AML-193 (cell line): ENCODE measurements around the gene BAX.

Experiments used
- DNase-seq, 2 experiments: peaks; one replicate each; lab custom pipeline; 2025; lab: John Stamatoyannopoulos, UW

Gene BAX

GRCh38 chr19:48962029-48962848, 7.6 kb downstream of the BAX start:
- peak; percentile 61 to 68 for DNase-seq

GRCh38 chr19:48962849-48963165, 8.1 kb downstream of the BAX start:
- no peak for DNase-seq

- no peak for DNase-seq
Measured at GRCh38 chr19:48963371-48964204, 8.9 kb downstream of the BAX start.

GRCh38 chr19:48964205-48965039, 9.7 kb downstream of the BAX start:
- no peak for DNase-seq

GRCh38 chr19:48965040-48965805, 10.5 kb downstream of the BAX start, which contains the start of gene FTL:
FTL (plus strand) TSS chr19:48965309; CDS start chr19:48965508, 199 bp downstream.
- DNase-seq, result peak; percentile 87 to 93

GRCh38 chr19:48965806-48966540, 11.3 kb downstream of the BAX start:
- DNase-seq, result peak; percentile 62 to 64

GRCh38 chr19:48966541-48967345, 12.1 kb downstream of the BAX start:
- DNase-seq, result peak in 1 of 2 experiments; percentile 14

- DNase-seq, result no peak
Measured at GRCh38 chr19:48967346-48968178, 12.9 kb downstream of the BAX start.

- no peak for DNase-seq
Measured at GRCh38 chr19:48968179-48968661, 13.5 kb downstream of the BAX start.

- no peak for DNase-seq
Measured at GRCh38 chr19:48968813-48969218, 14.1 kb downstream of the BAX start.

- DNase-seq, result no peak
Measured at GRCh38 chr19:48969276-48970138, 14.8 kb downstream of the BAX start.

GRCh38 chr19:48970139-48970766, 15.6 kb downstream of the BAX start:
- DNase-seq, result no peak

GRCh38 chr19:48970923-48971395, 16.3 kb downstream of the BAX start:
- DNase-seq, result peak; percentile 39 to 61

- no peak for DNase-seq
Measured at GRCh38 chr19:48975947-48976847, 21.5 kb downstream of the BAX start.

GRCh38 chr19:48977061-48977460, 22.4 kb downstream of the BAX start:
- no peak for DNase-seq

- DNase-seq, result no peak
Measured at GRCh38 chr19:48982280-48982679, 27.6 kb downstream of the BAX start.
